Measurements from ENCODE around the gene PERM1.

GRCh38 chr1:934991-935750 is 46.7 kb downstream of the PERM1 start:
- TF ChIP-seq EZH2 (IDR thresholded peaks at IDR 0.05; ENCODE audit: low read depth) (peak; percentile 78; the same call in 1 of the 2 replicates), CTCF (conservative IDR thresholded peaks at IDR 0.05) (no peak)
